Measurements from ENCODE around the gene MIF4GD. TPM values are rescaled to one million over a fixed set of nuclear protein-coding genes. Genes with fewer than 3 reads are reported as not detected.

Gene MIF4GD
- total RNA-seq, 2 donors from 2014 or later = 18.5 to 19.2 TPM

DNA sequence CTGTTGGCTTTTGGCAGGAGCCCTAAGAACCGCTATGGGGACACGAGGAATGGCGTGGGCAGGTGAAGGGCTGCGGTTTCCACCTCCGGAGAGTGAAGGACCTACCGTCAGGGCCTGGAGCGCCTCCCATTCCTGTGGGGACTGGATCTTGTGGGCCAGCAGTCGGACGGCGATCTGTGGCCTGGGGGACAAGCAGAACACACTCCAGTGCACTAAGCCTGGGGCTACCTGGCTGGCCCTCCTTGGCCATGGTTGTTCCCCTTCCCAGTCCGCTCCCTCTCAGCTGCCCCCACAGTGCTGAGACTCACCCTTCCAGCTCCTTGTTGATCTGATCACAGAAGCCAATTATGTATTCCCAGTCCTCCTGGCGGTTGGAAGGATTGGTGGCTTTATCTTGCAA, 24.6 kb downstream of the MIF4GD start:
- Histone ChIP-seq H3K27me3 (no peaks in the 10 kb centered on the region), H3K4me1 (no peaks in the 10 kb centered on the region), H3K9ac (ENCODE audit: low read depth in 2 of 2, low read length in 2 of 2) (no peak overlapping the region), H3K27ac (no peak overlapping the region), H3K9me3 (no peaks in the 10 kb centered on the region), H3K4me3 (no peak overlapping the region), H3K36me3 (peaks cover 7% of the 10 kb centered on the region)
- TF ChIP-seq, protein P1, sequence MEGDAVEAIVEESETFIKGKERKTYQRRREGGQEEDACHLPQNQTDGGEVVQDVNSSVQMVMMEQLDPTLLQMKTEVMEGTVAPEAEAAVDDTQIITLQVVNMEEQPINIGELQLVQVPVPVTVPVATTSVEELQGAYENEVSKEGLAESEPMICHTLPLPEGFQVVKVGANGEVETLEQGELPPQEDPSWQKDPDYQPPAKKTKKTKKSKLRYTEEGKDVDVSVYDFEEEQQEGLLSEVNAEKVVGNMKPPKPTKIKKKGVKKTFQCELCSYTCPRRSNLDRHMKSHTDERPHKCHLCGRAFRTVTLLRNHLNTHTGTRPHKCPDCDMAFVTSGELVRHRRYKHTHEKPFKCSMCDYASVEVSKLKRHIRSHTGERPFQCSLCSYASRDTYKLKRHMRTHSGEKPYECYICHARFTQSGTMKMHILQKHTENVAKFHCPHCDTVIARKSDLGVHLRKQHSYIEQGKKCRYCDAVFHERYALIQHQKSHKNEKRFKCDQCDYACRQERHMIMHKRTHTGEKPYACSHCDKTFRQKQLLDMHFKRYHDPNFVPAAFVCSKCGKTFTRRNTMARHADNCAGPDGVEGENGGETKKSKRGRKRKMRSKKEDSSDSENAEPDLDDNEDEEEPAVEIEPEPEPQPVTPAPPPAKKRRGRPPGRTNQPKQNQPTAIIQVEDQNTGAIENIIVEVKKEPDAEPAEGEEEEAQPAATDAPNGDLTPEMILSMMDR (IDR thresholded peaks at IDR 0.05) = no peak
- intact Hi-C loops (cut with DNase I) = no loop called here
- no peak for DNase-seq

DNA sequence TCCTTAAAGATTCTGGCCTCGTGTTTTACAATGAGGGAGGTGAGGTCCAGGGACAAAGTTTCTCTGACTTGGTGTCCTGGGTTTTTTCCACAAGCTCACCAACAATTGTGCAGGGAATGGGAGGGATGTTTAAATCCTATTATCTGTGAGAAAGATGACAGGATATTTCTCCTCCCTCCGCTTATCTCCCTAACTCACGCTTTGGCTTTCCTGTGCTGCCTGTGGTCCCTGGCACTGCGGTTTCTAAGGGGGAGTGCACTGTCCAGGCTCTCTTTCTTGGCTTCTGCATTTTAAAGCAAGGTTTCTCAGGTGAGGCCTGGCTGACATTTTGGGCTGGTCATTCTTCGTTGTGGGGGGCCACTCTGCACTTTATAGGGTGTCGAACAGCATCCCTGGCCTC, 26.0 kb downstream of the MIF4GD start:
- Histone ChIP-seq H3K27me3 (no peaks in the 10 kb centered on the region), H3K4me1 (no peaks in the 10 kb centered on the region), H3K9me3 (no peaks in the 10 kb centered on the region), H3K27ac (no peak overlapping the region), H3K9ac (ENCODE audit: low read depth in 2 of 2, low read length in 2 of 2) (peak overlapping the region in 1 of 2 donors; percentile 7), H3K36me3 (peaks cover 7% of the 10 kb centered on the region), H3K4me3 (no peak overlapping the region)
- intact Hi-C loops (cut with DNase I) = no loop called here
- DNase-seq = no peak
- TF ChIP-seq, protein P1 (IDR thresholded peaks at IDR 0.05) = no peak

DNA sequence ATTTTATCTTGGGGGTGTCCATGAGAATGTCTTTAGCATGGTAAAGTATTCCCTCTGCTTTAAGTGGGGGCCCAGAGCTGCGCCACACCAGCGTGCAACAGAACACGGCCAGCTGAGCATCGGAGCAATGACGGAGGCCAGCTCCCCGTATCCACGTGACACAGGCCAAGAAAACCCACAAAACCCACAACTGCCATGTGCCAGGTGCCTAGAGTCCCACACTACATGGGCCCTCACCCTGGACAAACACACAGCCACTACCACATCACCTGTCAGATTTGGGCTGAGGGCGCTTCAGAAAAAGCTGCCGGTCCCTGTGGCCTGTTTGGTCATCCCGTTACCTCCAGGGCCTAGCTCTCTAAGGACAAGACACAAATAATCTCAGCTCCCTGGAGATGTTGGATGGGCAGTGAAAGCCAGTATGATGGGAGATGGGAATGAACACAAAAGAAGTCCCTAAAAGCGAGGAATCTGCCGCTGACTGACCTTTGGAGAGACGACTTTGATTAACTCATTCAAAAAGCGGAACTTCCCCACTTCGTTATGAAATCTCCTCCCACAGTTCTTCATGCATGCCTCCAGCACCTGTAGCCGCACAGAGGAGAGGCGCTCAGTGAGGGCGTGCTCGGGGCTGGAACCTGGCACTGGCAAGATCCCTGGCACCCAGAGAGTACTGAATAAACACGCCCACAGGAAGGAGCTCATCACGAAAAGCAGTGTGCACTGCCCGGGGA, 26.7 kb downstream of the MIF4GD start:
- TF ChIP-seq, protein P1 (IDR thresholded peaks at IDR 0.05) = no peak
- intact Hi-C loops (cut with DNase I) = no loop called here
- Histone ChIP-seq H3K27ac (no peak overlapping the region), H3K36me3 (peaks cover 8% of the 10 kb centered on the region), H3K9me3 (no peaks in the 10 kb centered on the region), H3K9ac (ENCODE audit: low read depth in 2 of 2, low read length in 2 of 2) (no peak overlapping the region), H3K4me1 (no peaks in the 10 kb centered on the region), H3K27me3 (no peaks in the 10 kb centered on the region), H3K4me3 (no peak overlapping the region)
- DNase-seq = no peak

DNA sequence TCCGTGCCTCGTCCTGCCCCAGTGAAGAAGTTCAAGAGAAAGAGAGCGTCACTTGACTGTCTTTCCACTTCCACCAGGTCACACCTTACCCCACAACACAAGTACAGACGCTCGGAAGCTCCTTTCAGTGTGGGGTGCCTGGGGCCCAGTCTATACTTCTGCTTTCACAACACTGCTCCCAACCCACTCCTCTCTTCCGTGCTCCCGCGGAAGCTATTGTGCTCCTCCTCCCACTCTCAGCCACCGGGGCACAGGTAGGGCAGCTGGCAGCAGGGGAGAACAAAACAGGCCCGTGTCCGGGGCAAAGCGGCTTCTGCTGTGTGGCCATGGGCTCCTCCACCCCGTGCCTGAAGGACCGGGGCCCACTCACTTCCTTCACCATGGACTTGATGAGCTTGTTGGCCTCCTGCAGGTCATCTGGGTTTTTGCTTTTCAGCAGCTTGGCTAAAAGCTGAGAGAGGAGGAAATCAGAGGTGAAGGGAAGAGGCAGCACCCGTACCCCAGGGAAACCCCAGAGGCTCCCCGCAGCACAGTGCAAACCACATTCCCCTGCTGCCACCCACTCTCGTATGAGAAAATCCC, 28.5 kb downstream of the MIF4GD start:
- DNase-seq = no peak
- Histone ChIP-seq H3K27ac (no peak overlapping the region), H3K36me3 (peaks cover 13% of the 10 kb centered on the region), H3K27me3 (no peaks in the 10 kb centered on the region), H3K9me3 (no peaks in the 10 kb centered on the region), H3K4me3 (no peak overlapping the region), H3K4me1 (no peaks in the 10 kb centered on the region), H3K9ac (ENCODE audit: low read depth in 2 of 2, low read length in 2 of 2) (no peak overlapping the region)
- intact Hi-C loops (cut with DNase I) = no loop called here
- TF ChIP-seq, protein P1 (IDR thresholded peaks at IDR 0.05) = no peak

DNA sequence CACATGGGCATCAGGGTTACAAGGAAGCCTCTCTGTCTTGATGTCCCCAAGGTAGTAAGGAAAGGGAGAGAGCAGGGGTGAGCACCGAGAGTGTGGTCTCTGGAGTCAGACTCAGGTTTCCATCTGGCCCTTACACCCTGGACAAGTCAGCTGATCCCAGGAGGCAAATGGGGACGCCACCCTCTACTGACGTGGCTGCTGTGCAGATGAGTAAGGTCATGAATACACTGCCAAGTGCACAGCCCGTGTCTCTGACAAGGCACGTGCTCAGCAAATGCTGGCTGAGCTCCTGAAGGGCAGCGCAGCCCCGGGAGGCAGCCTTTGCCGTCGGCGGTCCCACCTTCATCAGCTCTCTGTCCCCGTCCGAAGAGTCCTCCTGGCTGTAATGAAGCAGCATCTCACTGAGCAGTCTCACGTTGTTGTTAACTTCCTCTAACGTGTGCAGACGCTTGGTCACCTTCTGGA, 29.0 kb downstream of the MIF4GD start:
- Histone ChIP-seq H3K27ac (no peak overlapping the region), H3K4me1 (no peaks in the 10 kb centered on the region), H3K27me3 (no peaks in the 10 kb centered on the region), H3K9me3 (no peaks in the 10 kb centered on the region), H3K4me3 (no peak overlapping the region), H3K36me3 (peaks cover 13% of the 10 kb centered on the region), H3K9ac (ENCODE audit: low read depth in 2 of 2, low read length in 2 of 2) (no peak overlapping the region)
- TF ChIP-seq, protein P1 (IDR thresholded peaks at IDR 0.05) = no peak
- no peak for DNase-seq
- intact Hi-C loops (cut with DNase I) = no loop called here

Data from colonic mucosa (tissue), 4 donors.